GM23338 (cell line): ENCODE results near the gene SV2A. TPM values are rescaled to one million over a fixed set of nuclear protein-coding genes. Genes with fewer than 3 reads are reported as not detected.

Experiments used
- ATAC-seq: fragments of 200-7000 bp; cut with Tn5 transposase; 3 replicates; pipeline ENCODE4 v1.9.1; 2020
- DNase-seq: peaks from one replicate; pipeline ENCODE4 v3.0.0-alpha.2; 2015; ENCODE audit warnings: low spot score
- H2AFZ ChIP-seq: fragments of 200-600 bp; sonication (generic); 2 replicates; pipeline ENCODE4 v1.8.0; 2016; ENCODE audit warnings: antibody characterized with exemption, mild to moderate bottlenecking, moderate library complexity
- H3F3A ChIP-seq: fragments of 200-600 bp; sonication (generic); replicated peaks from 2 replicates; pipeline ENCODE4 v1.8.0; 2017; ENCODE audit warnings: antibody characterized with exemption, mixed run types, low read depth
- H3K27ac ChIP-seq: fragments of 200-600 bp; sonication (generic); 2 replicates; pipeline ENCODE4 v1.6.1; 2016; ENCODE audit warnings: low read depth
- H3K27me3 ChIP-seq: fragments of 200-600 bp; sonication (generic); 2 replicates; pipeline ENCODE4 v1.8.0; 2016; ENCODE audit warnings: mild to moderate bottlenecking, mixed run types, moderate library complexity; ENCODE audit not compliant: insufficient read depth
- H3K36me3 ChIP-seq: fragments of 200-600 bp; sonication (generic); 2 replicates; pipeline ENCODE4 v1.8.0; 2016; ENCODE audit warnings: mild to moderate bottlenecking; ENCODE audit not compliant: insufficient read depth
- H3K4me1 ChIP-seq: fragments of 200-600 bp; sonication (generic); 2 replicates; pipeline ENCODE4 v1.8.0; 2016; ENCODE audit warnings: mild to moderate bottlenecking, moderate library complexity; ENCODE audit not compliant: insufficient read depth
- H3K4me2 ChIP-seq: fragments of 200-600 bp; sonication (generic); 2 replicates; pipeline ENCODE4 v1.7.1; 2017; ENCODE audit warnings: mixed run types
- H3K4me3 ChIP-seq: fragments of 200-600 bp; sonication (generic); 2 replicates; pipeline ENCODE4 v1.6.1; 2016; ENCODE audit warnings: mixed run types
- H3K79me2 ChIP-seq: fragments of 200-600 bp; sonication (generic); replicated peaks from 2 replicates; pipeline ENCODE4 v1.8.0; 2017; ENCODE audit warnings: mild to moderate bottlenecking; ENCODE audit not compliant: insufficient read depth
- H3K9me2 ChIP-seq: fragments of 200-600 bp; sonication (generic); 2 replicates; pipeline ENCODE4 v1.8.0; 2017; ENCODE audit not compliant: insufficient read depth
- H4K20me1 ChIP-seq: fragments of 200-600 bp; sonication (generic); replicated peaks from 2 replicates; pipeline ENCODE4 v1.8.0; 2017; ENCODE audit warnings: mild to moderate bottlenecking; ENCODE audit not compliant: insufficient read depth
- H3K27ac Mint-ChIP-seq: 2 replicates; pipeline ENCODE4 v1.8.0; 2020; ENCODE audit warnings: inconsistent platforms, mild to moderate bottlenecking, moderate library complexity, mixed read lengths
- H3K27me3 Mint-ChIP-seq: 3 replicates; pipeline ENCODE4 v1.8.0; 2022; ENCODE audit warnings: low read depth, mild to moderate bottlenecking, moderate library complexity, mixed read lengths, inconsistent platforms; ENCODE audit not compliant: insufficient read depth, poor library complexity
- H3K36me3 Mint-ChIP-seq: 3 replicates; pipeline ENCODE4 v1.8.0; 2021; ENCODE audit warnings: low read depth, mild to moderate bottlenecking, inconsistent platforms, moderate library complexity, mixed read lengths
- H3K4me1 Mint-ChIP-seq: 3 replicates; pipeline ENCODE4 v1.8.0; 2020; ENCODE audit warnings: mild to moderate bottlenecking, inconsistent platforms, mixed read lengths
- H3K4me3 Mint-ChIP-seq: 3 replicates; pipeline ENCODE4 v1.8.0; 2021; ENCODE audit warnings: moderate library complexity, mild to moderate bottlenecking, inconsistent platforms, mixed read lengths
- H3K9me3 Mint-ChIP-seq: 3 replicates; pipeline ENCODE4 v1.8.0; 2020; ENCODE audit warnings: moderate library complexity, mild to moderate bottlenecking, inconsistent platforms, mixed read lengths
- CREB1 ChIP-seq: fragments of 250-450 bp; sonication (Bioruptor Pico); IDR thresholded peaks from 2 replicates; pipeline ENCODE4 v1.5.0; 2020; ENCODE audit warnings: low read depth, mild to moderate bottlenecking, moderate library complexity
- CTCF ChIP-seq, 2 experiments: fragments of 200-600 bp in 1 of 2; sonication (generic) in 1 of 2; conservative IDR thresholded peaks; 2 replicates each; pipeline versions ENCODE4 v1.5.1 to v1.6.1; 2016 to 2017; ENCODE audit warnings: antibody characterized with exemption in 2 of 2, low read depth in 2 of 2, mild to moderate bottlenecking in 2 of 2, moderate library complexity in 1 of 2
- EZH2 ChIP-seq: fragments of 200-600 bp; sonication (generic); IDR thresholded peaks from one replicate; pipeline ENCODE4 v1.8.0; 2017; ENCODE audit warnings: antibody characterized with exemption, mild to moderate bottlenecking, low read depth; ENCODE audit not compliant: unreplicated experiment
- EZH2phosphoT487 ChIP-seq: fragments of 200-600 bp; sonication (generic); IDR thresholded peaks from one replicate; pipeline ENCODE4 v1.8.1; 2018; ENCODE audit warnings: antibody characterized with exemption; ENCODE audit not compliant: unreplicated experiment
- NANOG ChIP-seq: IDR thresholded peaks from 2 replicates; pipeline ENCODE4 v1.6.1; 2016; ENCODE audit warnings: antibody characterized with exemption, borderline replicate concordance
- REST ChIP-seq: IDR thresholded peaks from one replicate; pipeline ENCODE4 v1.6.1; 2018; ENCODE audit warnings: antibody characterized with exemption; ENCODE audit not compliant: unreplicated experiment
- ZNF114 ChIP-seq: fragments of 250-450 bp; sonication (Bioruptor Pico); IDR thresholded peaks from 2 replicates; pipeline ENCODE4 v1.5.0; 2020; ENCODE audit warnings: mild to moderate bottlenecking, moderate library complexity
- ZNF331 ChIP-seq: fragments of 250-450 bp; sonication (Bioruptor Pico); IDR thresholded peaks from 2 replicates; pipeline ENCODE4 v1.5.0; 2020; ENCODE audit warnings: low read depth, mild to moderate bottlenecking, moderate library complexity
- polyA plus RNA-seq: library from polyadenylated mRNA; unstranded; fragments of >200 nt; fragmentation: Nextera tagmentation; extraction: Ambion mirVana; gene quantifications from 2 replicates; pipeline ENCODE4 v1.2.1, GENCODE V29; 2016
- total RNA-seq: library from RNA; depleted of rRNA; stranded (reverse); fragments of >200 nt; shearing (Covaris generic); gene quantifications from 2 replicates; pipeline ENCODE4 v1.2.3, GENCODE V29; 2014
- TF ChIP-seq, protein P1 (sequence below): fragments of 250-450 bp; sonication (Bioruptor Pico); IDR thresholded peaks from 2 replicates; pipeline ENCODE4 v1.5.0; 2020; ENCODE audit warnings: mild to moderate bottlenecking, moderate library complexity

SV2A gene
- total and polyA plus RNA-seq, 2 experiments from 2014 or later = 17.8 to 41.7 TPM

- Histone ChIP-seq H3K4me1 (peaks cover 3% of the 10 kb centered on the region; the same call in 1 of the 2 replicates), H4K20me1 (no peaks in the 10 kb centered on the region), H3K4me2 (no peak overlapping the region), H3K36me3 (no peaks in the 10 kb centered on the region), H3K79me2 (0 out of 2 replicates have a peak, but pooled peaks cover 7% of the 10 kb centered on the region), H3K27me3 (no peaks in the 10 kb centered on the region), H3K27ac (no peak overlapping the region), H3K9me2 (no peaks in the 10 kb centered on the region), H2AFZ (no peak overlapping the region), H3K4me3 (no peak overlapping the region), H3F3A (peaks cover 3% of the 10 kb centered on the region; the same call in 1 of the 2 replicates)
- H3K4me1 Mint-ChIP-seq = 0 out of 3 replicates have a peak, but pooled peaks cover 3% of the 10 kb centered on the region
- no peaks in the 10 kb centered on the region for H3K9me3 Mint-ChIP-seq
- no peak overlapping the region for H3K4me3 Mint-ChIP-seq
- DNase-seq = no peak
- H3K27me3 Mint-ChIP-seq = no peaks in the 10 kb centered on the region
- no peak for TF ChIP-seq EZH2
- TF ChIP-seq ZNF114 = no peak
- no peak for TF ChIP-seq REST
- TF ChIP-seq ZNF331 (CRISPR knock-in tag) = no peak
- TF ChIP-seq CREB1 (CRISPR knock-in tag) = no peak
- ATAC-seq = no peak
- H3K27ac Mint-ChIP-seq = no peak overlapping the region
- no peaks in the 10 kb centered on the region for H3K36me3 Mint-ChIP-seq
Measured at GRCh38 chr1:149881876-149882275, 35.8 kb downstream of the SV2A start.

- no peak overlapping the region for H2AFZ ChIP-seq
- 0 out of 3 replicates have a peak, but pooled peaks cover 3% of the 10 kb centered on the region for H3K4me1 Mint-ChIP-seq
- peaks cover 3% of the 10 kb centered on the region; the same call in 1 of the 2 replicates for H3K4me1 ChIP-seq
- H3K27ac ChIP-seq = no peak overlapping the region
- no peaks in the 10 kb centered on the region for H3K9me3 Mint-ChIP-seq
- H3K9me2 ChIP-seq = no peaks in the 10 kb centered on the region
- H3K79me2 ChIP-seq = 0 out of 2 replicates have a peak, but pooled peaks cover 7% of the 10 kb centered on the region
- H3K27me3 Mint-ChIP-seq = no peaks in the 10 kb centered on the region
- H4K20me1 ChIP-seq = no peaks in the 10 kb centered on the region
- H3K27ac Mint-ChIP-seq = no peak overlapping the region
- no peaks in the 10 kb centered on the region for H3F3A ChIP-seq
- DNase-seq = no peak
- H3K4me3 Mint-ChIP-seq = no peak overlapping the region; the same call in 2 of the 3 replicates
- H3K36me3 ChIP-seq = no peaks in the 10 kb centered on the region
- H3K4me3 ChIP-seq = no peak overlapping the region
- no peaks in the 10 kb centered on the region for H3K27me3 ChIP-seq
- H3K36me3 Mint-ChIP-seq = no peaks in the 10 kb centered on the region
- no peak overlapping the region for H3K4me2 ChIP-seq
- no peak for ATAC-seq
- TF ChIP-seq ZNF114 = no peak
- no peak for TF ChIP-seq CTCF (conservative IDR thresholded peaks at IDR 0.05; ENCODE audit: low read depth in 2 of 2)
- TF ChIP-seq NANOG = no peak
- TF ChIP-seq ZNF331 (CRISPR knock-in tag) = no peak
- TF ChIP-seq, protein P1, sequence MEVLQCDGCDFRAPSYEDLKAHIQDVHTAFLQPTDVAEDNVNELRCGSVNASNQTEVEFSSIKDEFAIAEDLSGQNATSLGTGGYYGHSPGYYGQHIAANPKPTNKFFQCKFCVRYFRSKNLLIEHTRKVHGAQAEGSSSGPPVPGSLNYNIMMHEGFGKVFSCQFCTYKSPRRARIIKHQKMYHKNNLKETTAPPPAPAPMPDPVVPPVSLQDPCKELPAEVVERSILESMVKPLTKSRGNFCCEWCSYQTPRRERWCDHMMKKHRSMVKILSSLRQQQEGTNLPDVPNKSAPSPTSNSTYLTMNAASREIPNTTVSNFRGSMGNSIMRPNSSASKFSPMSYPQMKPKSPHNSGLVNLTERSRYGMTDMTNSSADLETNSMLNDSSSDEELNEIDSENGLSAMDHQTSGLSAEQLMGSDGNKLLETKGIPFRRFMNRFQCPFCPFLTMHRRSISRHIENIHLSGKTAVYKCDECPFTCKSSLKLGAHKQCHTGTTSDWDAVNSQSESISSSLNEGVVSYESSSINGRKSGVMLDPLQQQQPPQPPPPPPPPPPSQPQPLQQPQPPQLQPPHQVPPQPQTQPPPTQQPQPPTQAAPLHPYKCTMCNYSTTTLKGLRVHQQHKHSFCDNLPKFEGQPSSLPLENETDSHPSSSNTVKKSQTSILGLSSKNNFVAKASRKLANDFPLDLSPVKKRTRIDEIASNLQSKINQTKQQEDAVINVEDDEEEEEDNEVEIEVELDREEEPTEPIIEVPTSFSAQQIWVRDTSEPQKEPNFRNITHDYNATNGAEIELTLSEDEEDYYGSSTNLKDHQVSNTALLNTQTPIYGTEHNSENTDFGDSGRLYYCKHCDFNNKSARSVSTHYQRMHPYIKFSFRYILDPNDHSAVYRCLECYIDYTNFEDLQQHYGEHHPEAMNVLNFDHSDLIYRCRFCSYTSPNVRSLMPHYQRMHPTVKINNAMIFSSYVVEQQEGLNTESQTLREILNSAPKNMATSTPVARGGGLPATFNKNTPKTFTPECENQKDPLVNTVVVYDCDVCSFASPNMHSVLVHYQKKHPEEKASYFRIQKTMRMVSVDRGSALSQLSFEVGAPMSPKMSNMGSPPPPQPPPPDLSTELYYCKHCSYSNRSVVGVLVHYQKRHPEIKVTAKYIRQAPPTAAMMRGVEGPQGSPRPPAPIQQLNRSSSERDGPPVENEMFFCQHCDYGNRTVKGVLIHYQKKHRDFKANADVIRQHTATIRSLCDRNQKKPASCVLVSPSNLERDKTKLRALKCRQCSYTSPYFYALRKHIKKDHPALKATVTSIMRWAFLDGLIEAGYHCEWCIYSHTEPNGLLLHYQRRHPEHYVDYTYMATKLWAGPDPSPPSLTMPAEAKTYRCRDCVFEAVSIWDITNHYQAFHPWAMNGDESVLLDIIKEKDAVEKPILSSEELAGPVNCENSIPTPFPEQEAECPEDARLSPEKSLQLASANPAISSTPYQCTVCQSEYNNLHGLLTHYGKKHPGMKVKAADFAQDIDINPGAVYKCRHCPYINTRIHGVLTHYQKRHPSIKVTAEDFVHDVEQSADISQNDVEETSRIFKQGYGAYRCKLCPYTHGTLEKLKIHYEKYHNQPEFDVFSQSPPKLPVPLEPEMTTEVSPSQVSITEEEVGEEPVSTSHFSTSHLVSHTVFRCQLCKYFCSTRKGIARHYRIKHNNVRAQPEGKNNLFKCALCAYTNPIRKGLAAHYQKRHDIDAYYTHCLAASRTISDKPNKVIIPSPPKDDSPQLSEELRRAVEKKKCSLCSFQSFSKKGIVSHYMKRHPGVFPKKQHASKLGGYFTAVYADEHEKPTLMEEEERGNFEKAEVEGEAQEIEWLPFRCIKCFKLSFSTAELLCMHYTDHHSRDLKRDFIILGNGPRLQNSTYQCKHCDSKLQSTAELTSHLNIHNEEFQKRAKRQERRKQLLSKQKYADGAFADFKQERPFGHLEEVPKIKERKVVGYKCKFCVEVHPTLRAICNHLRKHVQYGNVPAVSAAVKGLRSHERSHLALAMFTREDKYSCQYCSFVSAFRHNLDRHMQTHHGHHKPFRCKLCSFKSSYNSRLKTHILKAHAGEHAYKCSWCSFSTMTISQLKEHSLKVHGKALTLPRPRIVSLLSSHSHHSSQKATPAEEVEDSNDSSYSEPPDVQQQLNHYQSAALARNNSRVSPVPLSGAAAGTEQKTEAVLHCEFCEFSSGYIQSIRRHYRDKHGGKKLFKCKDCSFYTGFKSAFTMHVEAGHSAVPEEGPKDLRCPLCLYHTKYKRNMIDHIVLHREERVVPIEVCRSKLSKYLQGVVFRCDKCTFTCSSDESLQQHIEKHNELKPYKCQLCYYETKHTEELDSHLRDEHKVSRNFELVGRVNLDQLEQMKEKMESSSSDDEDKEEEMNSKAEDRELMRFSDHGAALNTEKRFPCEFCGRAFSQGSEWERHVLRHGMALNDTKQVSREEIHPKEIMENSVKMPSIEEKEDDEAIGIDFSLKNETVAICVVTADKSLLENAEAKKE (CRISPR knock-in tag) = no peak
- TF ChIP-seq EZH2phosphoT487 = no peak
- no peak for TF ChIP-seq EZH2
Measured at GRCh38 chr1:149879556-149879955, 38.1 kb downstream of the SV2A start.
